IMR-90 (cell line): Measurements from ENCODE around the gene AGTR1. TPM values are rescaled to one million over a fixed set of nuclear protein-coding genes. Genes with fewer than 3 reads are reported as not detected.

ENCODE experiments used
- ATAC-seq: fragments of 200-7000 bp; cut with Tn5 transposase; 2 replicates; pipeline ENCODE4 v1.9.1; 2020; ENCODE audit warnings: low read depth, mild to moderate bottlenecking, moderate library complexity
- BruUV-seq: library from RNA; stranded (reverse); fragments of 400-500 nt; replicated peaks from 2 replicates; lab custom pipeline; 2021; lab: Mats Ljungman, UMichigan
- CTCF ChIA-PET: fragments of 300-600 bp; formaldehyde crosslinking; extraction: SDS; loops from one replicate; lab custom pipeline; 2021; ENCODE audit warnings: antibody characterized with exemption; lab: Yijun Ruan, JAX
- POLR2A ChIA-PET: fragments of 300-600 bp; sonication (Branson Sonifier 250); formaldehyde crosslinking; loops from one replicate; lab custom pipeline; 2022; ENCODE audit warnings: antibody characterized with exemption; ENCODE audit not compliant: unreplicated experiment; lab: Charles Lee
- DNase-seq: peaks from one replicate; pipeline ENCODE4 v3.0.0; 2013
- H2AFZ ChIP-seq: replicated peaks from 2 replicates; pipeline ENCODE3; 2013; ENCODE audit warnings: low read length, mild to moderate bottlenecking; ENCODE audit not compliant: poor library complexity
- H2AK5ac ChIP-seq: 2 replicates; pipeline ENCODE4 v1.6.1; 2013; ENCODE audit warnings: low read depth, low read length, inconsistent platforms
- H2AK9ac ChIP-seq: replicated peaks from 2 replicates; pipeline ENCODE3; 2013; ENCODE audit warnings: mild to moderate bottlenecking, low read depth, low read length, moderate library complexity; ENCODE audit not compliant: poor library complexity
- H2BK120ac ChIP-seq: 2 replicates; pipeline ENCODE4 v1.6.1; 2013; ENCODE audit warnings: low read depth, low read length, inconsistent platforms
- H2BK15ac ChIP-seq: 3 replicates; pipeline ENCODE4 v1.6.1; 2013; ENCODE audit warnings: low read depth, low read length, inconsistent platforms
- H2BK20ac ChIP-seq: 2 replicates; pipeline ENCODE4 v1.6.1; 2013; ENCODE audit warnings: low read depth, mild to moderate bottlenecking, inconsistent platforms, low read length, moderate library complexity
- H2BK5ac ChIP-seq: 2 replicates; pipeline ENCODE4 v1.6.1; 2013; ENCODE audit warnings: mild to moderate bottlenecking, low read depth, low read length, inconsistent platforms; ENCODE audit not compliant: poor library complexity, severe bottlenecking
- H3K14ac ChIP-seq: replicated peaks from 2 replicates; pipeline ENCODE4 v1.6.1; 2013; ENCODE audit warnings: low read depth, low read length, inconsistent platforms
- H3K18ac ChIP-seq: 2 replicates; pipeline ENCODE4 v1.6.1; 2013; ENCODE audit warnings: low read depth, low read length, control low read depth
- H3K23ac ChIP-seq: 2 replicates; pipeline ENCODE4 v1.6.1; 2013; ENCODE audit warnings: low read depth, low read length, inconsistent platforms
- H3K27ac ChIP-seq: 2 replicates; pipeline ENCODE4 v1.5.1; 2013; ENCODE audit warnings: mild to moderate bottlenecking, control low read depth, low read length; ENCODE audit not compliant: insufficient read depth
- H3K27me3 ChIP-seq: 2 replicates; pipeline ENCODE4 v1.6.1; 2013; ENCODE audit warnings: low read length; ENCODE audit not compliant: control insufficient read depth, insufficient read depth
- H3K36me3 ChIP-seq: 2 replicates; pipeline ENCODE4 v1.6.1; 2013; ENCODE audit warnings: low read length, mixed read lengths; ENCODE audit not compliant: control insufficient read depth, insufficient read depth
- H3K4ac ChIP-seq: 2 replicates; pipeline ENCODE4 v1.6.1; 2013; ENCODE audit warnings: low read depth, low read length, inconsistent platforms
- H3K4me1 ChIP-seq: 2 replicates; pipeline ENCODE4 v1.6.1; 2013; ENCODE audit warnings: low read length, mixed read lengths; ENCODE audit not compliant: control insufficient read depth, insufficient read depth
- H3K4me2 ChIP-seq: 2 replicates; pipeline ENCODE4 v1.6.1; 2013; ENCODE audit warnings: low read depth, mild to moderate bottlenecking, control low read depth, low read length, moderate library complexity
- H3K4me3 ChIP-seq: 2 replicates; pipeline ENCODE4 v1.5.1; 2013; ENCODE audit warnings: low read depth, mild to moderate bottlenecking, control low read depth, low read length, moderate library complexity; ENCODE audit not compliant: insufficient read depth
- H3K56ac ChIP-seq: 2 replicates; pipeline ENCODE4 v1.6.1; 2013; ENCODE audit warnings: low read length, inconsistent platforms; ENCODE audit not compliant: insufficient read depth; ENCODE audit errors: extremely low read depth
- H3K79me1 ChIP-seq, 2 experiments: 2 replicates each; pipeline ENCODE4 v1.6.1; 2013; ENCODE audit warnings: low read length in 2 of 2, inconsistent platforms in 1 of 2, low read depth in 1 of 2
- H3K9ac ChIP-seq: 2 replicates; pipeline ENCODE4 v1.6.1; 2013; ENCODE audit warnings: low read depth, low read length, control low read depth
- H3K9me1 ChIP-seq: 2 replicates; pipeline ENCODE4 v1.6.1; 2013; ENCODE audit warnings: low read length, inconsistent platforms; ENCODE audit not compliant: insufficient read depth
- H3K9me3 ChIP-seq: 2 replicates; pipeline ENCODE4 v1.6.1; 2013; ENCODE audit warnings: low read length; ENCODE audit not compliant: control insufficient read depth, insufficient read depth
- H4K20me1 ChIP-seq: 2 replicates; pipeline ENCODE4 v1.6.1; 2013; ENCODE audit warnings: low read length, inconsistent platforms; ENCODE audit not compliant: insufficient read depth
- H4K5ac ChIP-seq: 2 replicates; pipeline ENCODE4 v1.6.1; 2013; ENCODE audit warnings: mild to moderate bottlenecking, low read depth, low read length, control low read depth
- H4K8ac ChIP-seq, 2 experiments: 2 replicates each; pipeline ENCODE4 v1.6.1; 2013; ENCODE audit warnings: low read depth in 2 of 2, low read length in 2 of 2, control low read depth in 1 of 2, inconsistent platforms in 1 of 2
- H4K91ac ChIP-seq: 2 replicates; pipeline ENCODE4 v1.6.1; 2013; ENCODE audit warnings: low read depth, low read length, inconsistent platforms; ENCODE audit not compliant: insufficient read depth
- BHLHE40 ChIP-seq: fragments of 150-350 bp; IDR thresholded peaks from 2 replicates; pipeline ENCODE4 v1.6.1; 2016; ENCODE audit warnings: mild to moderate bottlenecking, low read depth, low read length
- CHD1 ChIP-seq: IDR thresholded peaks from 2 replicates; pipeline ENCODE4 v1.6.1; 2012; ENCODE audit warnings: low read depth, low read length, improper control_type of control experiment
- CTCF ChIP-seq: conservative IDR thresholded peaks from 2 replicates; pipeline ENCODE4 v1.5.1; 2012; ENCODE audit warnings: mild to moderate bottlenecking, low read depth, low read length, improper control_type of control experiment
- MAFK ChIP-seq: IDR thresholded peaks from 2 replicates; pipeline ENCODE4 v1.6.1; 2012; ENCODE audit warnings: low read depth, low read length, improper control_type of control experiment
- MXI1 ChIP-seq: IDR thresholded peaks from 2 replicates; pipeline ENCODE4 v1.6.1; 2012; ENCODE audit warnings: low read depth, mild to moderate bottlenecking, low read length, moderate library complexity, borderline replicate concordance
- NFE2L2 ChIP-seq: fragments of 150-350 bp; IDR thresholded peaks from 2 replicates; pipeline ENCODE4 v1.6.1; 2016; ENCODE audit warnings: low read depth, mild to moderate bottlenecking, low read length
- POLR2A ChIP-seq: IDR thresholded peaks from 2 replicates; pipeline ENCODE4 v1.6.1; 2012; ENCODE audit warnings: mild to moderate bottlenecking, low read depth, low read length
- RFX5 ChIP-seq: IDR thresholded peaks from 2 replicates; pipeline ENCODE4 v1.8.0; 2012; ENCODE audit warnings: low read depth, mild to moderate bottlenecking, low read length, moderate library complexity
- WGBS, 2 experiments: methylation state at CpG; one replicate each; pipeline versions ENCODE4 v1.1.5 to v1.1.7; 2013; ENCODE audit warnings: missing lambda C conversion rate in 2 of 2; ENCODE audit not compliant: insufficient read length in 1 of 2; ENCODE audit errors: extremely low coverage in 2 of 2; 5-methylcytosine and 5-hydroxymethylcytosine counted together
- dilution Hi-C: fragments of 300-500 bp; cut with HindIII; formaldehyde crosslinking; loops from one replicate; pipeline ENCODE4 v1.14.3; 2018; ENCODE audit warnings: low sequenced_read_pairs; ENCODE audit not compliant: unreplicated experiment
- in situ Hi-C: fragments of 300-500 bp; cut with MboI; formaldehyde crosslinking; loops from 3 replicates; pipeline ENCODE4 v1.14.3; 2019; ENCODE audit warnings: low sequenced_read_pairs, inconsistent platforms, mixed read lengths
- intact Hi-C: fragments of 100-400 bp; cut with micrococcal nuclease; formaldehyde crosslinking; loops from 2 replicates; pipeline ENCODE4 v1.10.0; 2022
- polyA plus RNA-seq, 3 experiments: library from polyadenylated mRNA; depleted of rRNA; stranded (reverse); fragments of >200 nt; gene quantifications; 2 replicates each; pipeline ENCODE4 v1.2.3, GENCODE V29; 2012; ENCODE audit warnings: low replicate concordance in 1 of 3
- total RNA-seq: library from RNA; depleted of rRNA; stranded (reverse); fragments of >200 nt; gene quantifications from 2 replicates; pipeline ENCODE4 v1.2.3, GENCODE V29; 2012
- TF ChIP-seq, protein P1 (sequence below): fragments of 150-350 bp; IDR thresholded peaks from 2 replicates; pipeline ENCODE4 v1.6.1; 2017; ENCODE audit warnings: mild to moderate bottlenecking, antibody characterized with exemption, low read length, low read depth
- TF ChIP-seq, protein P2 (sequence below): fragments of 150-350 bp; IDR thresholded peaks from 2 replicates; pipeline ENCODE4 v1.6.1; 2016; ENCODE audit warnings: low read depth, mild to moderate bottlenecking, low read length, moderate library complexity, borderline replicate concordance

AGTR1 gene
- total and polyA plus RNA-seq, 2 of the 4 experiments (the other 2 are of a cell fraction) = 2.2 to 2.7 TPM

DNA sequence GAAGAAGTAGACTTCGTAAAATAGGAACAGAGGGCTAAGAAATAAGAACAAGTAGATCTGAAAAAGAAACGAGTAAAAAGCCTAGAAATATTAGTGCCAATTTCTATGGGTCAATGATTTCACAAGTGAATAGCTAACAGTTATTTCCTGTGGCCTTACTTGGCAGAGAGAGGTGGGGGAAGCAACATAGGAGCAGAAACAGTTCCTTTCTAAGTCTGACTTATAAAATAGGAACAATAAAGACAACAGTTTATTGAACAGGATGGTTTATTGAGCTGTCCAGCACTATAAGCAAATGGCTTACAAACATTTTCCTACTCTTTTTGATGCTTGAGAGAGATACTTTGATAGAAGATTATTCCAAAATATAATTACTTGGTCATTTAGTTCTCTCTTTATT, 37.9 kb downstream of the AGTR1 start:
- Histone ChIP-seq H2AFZ (no peak overlapping the region), H4K5ac (no peak overlapping the region), H2BK5ac (no peak overlapping the region), H2BK120ac (no peak overlapping the region), H3K23ac (no peak overlapping the region), H3K56ac (no peak overlapping the region), H2AK5ac (no peak overlapping the region), H2AK9ac (no peak overlapping the region), H3K14ac (no peak overlapping the region), H3K79me1 (no peaks in the 10 kb centered on the region), H3K18ac (no peak overlapping the region), H4K91ac (no peak overlapping the region), H3K9ac (no peak overlapping the region), H3K4me2 (no peak overlapping the region), H3K36me3 (no peaks in the 10 kb centered on the region), H3K27ac (no peak overlapping the region), H3K9me3 (no peaks in the 10 kb centered on the region), H4K20me1 (no peaks in the 10 kb centered on the region), H3K27me3 (no peaks in the 10 kb centered on the region; the same call in none of the 2 replicates), H3K4ac (no peak overlapping the region), H4K8ac (no peak overlapping the region), H3K9me1 (no peaks in the 10 kb centered on the region; the same call in 1 of the 2 replicates), H2BK15ac (no peak overlapping the region), H3K4me3 (no peak overlapping the region), H2BK20ac (no peak overlapping the region), H3K4me1 (no peaks in the 10 kb centered on the region)
- dilution Hi-C loops (no loop called here), in situ Hi-C loops (no loop called here), intact Hi-C loops (no loop called here)
- ChIA-PET CTCF (no interaction called here), POLR2A (no interaction called here)
- TF ChIP-seq CTCF = no peak
- TF ChIP-seq NFE2L2 = no peak
- TF ChIP-seq, protein P1, sequence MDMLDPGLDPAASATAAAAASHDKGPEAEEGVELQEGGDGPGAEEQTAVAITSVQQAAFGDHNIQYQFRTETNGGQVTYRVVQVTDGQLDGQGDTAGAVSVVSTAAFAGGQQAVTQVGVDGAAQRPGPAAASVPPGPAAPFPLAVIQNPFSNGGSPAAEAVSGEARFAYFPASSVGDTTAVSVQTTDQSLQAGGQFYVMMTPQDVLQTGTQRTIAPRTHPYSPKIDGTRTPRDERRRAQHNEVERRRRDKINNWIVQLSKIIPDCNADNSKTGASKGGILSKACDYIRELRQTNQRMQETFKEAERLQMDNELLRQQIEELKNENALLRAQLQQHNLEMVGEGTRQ = no peak
- TF ChIP-seq POLR2A = no peak
- no peak for TF ChIP-seq MXI1
- TF ChIP-seq, protein P2, sequence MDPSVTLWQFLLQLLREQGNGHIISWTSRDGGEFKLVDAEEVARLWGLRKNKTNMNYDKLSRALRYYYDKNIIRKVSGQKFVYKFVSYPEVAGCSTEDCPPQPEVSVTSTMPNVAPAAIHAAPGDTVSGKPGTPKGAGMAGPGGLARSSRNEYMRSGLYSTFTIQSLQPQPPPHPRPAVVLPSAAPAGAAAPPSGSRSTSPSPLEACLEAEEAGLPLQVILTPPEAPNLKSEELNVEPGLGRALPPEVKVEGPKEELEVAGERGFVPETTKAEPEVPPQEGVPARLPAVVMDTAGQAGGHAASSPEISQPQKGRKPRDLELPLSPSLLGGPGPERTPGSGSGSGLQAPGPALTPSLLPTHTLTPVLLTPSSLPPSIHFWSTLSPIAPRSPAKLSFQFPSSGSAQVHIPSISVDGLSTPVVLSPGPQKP = no peak
- no peak for TF ChIP-seq RFX5
- no peak for TF ChIP-seq MAFK
- TF ChIP-seq CHD1 = no peak
- no peak for TF ChIP-seq BHLHE40
- BruUV-seq = no TSS peak
- DNase-seq (no peak), ATAC-seq (no peak)
- 61% methylated on average over 2 of the region's 2 CpGs; no CpG with 5 or more reads in 1 of the 2 experiments for WGBS, 2 experiments
